T-cell (primary cell): Measurements from ENCODE around the gene RNASE8. TPM values are rescaled to one million over a fixed set of nuclear protein-coding genes. Genes with fewer than 3 reads are reported as not detected.
"Not testable (repeated sequence)": the region's sequence is repeated elsewhere in the genome, so short reads cannot be mapped to it uniquely, and the experiment has no call there.

Experiments
- ATAC-seq, 4 experiments: fragments of 200-7000 bp in 3 of 4; fragments of 150-1000 bp in 1 of 4; cut with Tn5 transposase; replicated peaks in 1 of 4; 1 replicate in 3 of 4; 2 replicates in 1 of 4; pipeline ENCODE4 v1.10.0; 2021; ENCODE audit warnings: moderate library complexity in 3 of 4, mild to moderate bottlenecking in 2 of 4, moderate number of reproducible peaks in 1 of 4
- CTCF ChIA-PET, 2 donors: fragments of 300-600 bp; sonication (Branson Sonifier 250); formaldehyde crosslinking; loops; one replicate each; lab custom pipeline; 2022; ENCODE audit warnings: antibody characterized with exemption in 2 of 2; lab: Charles Lee
- POLR2A ChIA-PET, 2 donors: fragments of 300-600 bp; sonication (Branson Sonifier 250); formaldehyde crosslinking; loops; one replicate each; lab custom pipeline; 2022; ENCODE audit warnings: antibody characterized with exemption in 2 of 2; lab: Charles Lee
- DNase-seq, 35 experiments: peaks; one replicate each; pipeline versions ENCODE4 v3.0.0 to v3.0.0-alpha.2; 2013 to 2023
- H3K27ac ChIP-seq: one replicate; pipeline ENCODE4 v1.5.1; 2013; ENCODE audit warnings: low read length
- H3K27me3 ChIP-seq, 2 experiments: replicated peaks in 1 of 2; 1 replicate in 1 of 2; 2 replicates in 1 of 2; pipeline versions ENCODE4 v1.6.1 to v1.7.0; 2013; ENCODE audit warnings: low read length in 1 of 2, mixed read lengths in 1 of 2; ENCODE audit not compliant: control insufficient read depth in 2 of 2, insufficient read depth in 2 of 2; ENCODE audit errors: extremely low read depth in 1 of 2
- H3K36me3 ChIP-seq, 2 donors: 1 replicate in 1 of 2; 2 replicates in 1 of 2; pipeline versions ENCODE4 v1.6.1 to v1.7.0; 2013; ENCODE audit warnings: low read length in 1 of 2; ENCODE audit not compliant: control insufficient read depth in 2 of 2, insufficient read depth in 1 of 2; ENCODE audit errors: extremely low read depth in 1 of 2
- H3K4me1 ChIP-seq, 2 experiments: 1 replicate in 1 of 2; 2 replicates in 1 of 2; pipeline versions ENCODE4 v1.6.1 to v1.7.0; 2013; ENCODE audit warnings: low read length in 2 of 2, mixed read lengths in 1 of 2; ENCODE audit not compliant: insufficient read depth in 2 of 2, control insufficient read depth in 1 of 2; ENCODE audit errors: extremely low read depth in 1 of 2
- H3K4me3 ChIP-seq, 2 donors: 1 replicate in 1 of 2; 2 replicates in 1 of 2; pipeline versions ENCODE4 v1.5.1 to v1.7.0; 2013; ENCODE audit warnings: mild to moderate bottlenecking in 2 of 2, low read length in 1 of 2, moderate library complexity in 1 of 2; ENCODE audit not compliant: control insufficient read depth in 1 of 2; ENCODE audit errors: extremely low read depth in 1 of 2
- H3K9me3 ChIP-seq: 2 replicates; pipeline ENCODE4 v1.7.0; 2013
- H3K27ac Mint-ChIP-seq, 2 donors: one replicate each; pipeline ENCODE4 v1.8.0; 2020 to 2021; ENCODE audit warnings: mild to moderate bottlenecking in 2 of 2, mixed read lengths in 2 of 2
- H3K27me3 Mint-ChIP-seq, 2 donors: one replicate each; pipeline ENCODE4 v1.8.0; 2021 to 2022; ENCODE audit warnings: mixed read lengths in 2 of 2
- H3K36me3 Mint-ChIP-seq: one replicate; pipeline ENCODE4 v1.8.0; 2021; ENCODE audit warnings: mixed read lengths
- H3K4me1 Mint-ChIP-seq, 3 donors: one replicate each; pipeline ENCODE4 v1.8.0; 2020 to 2022; ENCODE audit warnings: mixed read lengths in 3 of 3, mild to moderate bottlenecking in 1 of 3
- H3K4me3 Mint-ChIP-seq, 3 donors: one replicate each; pipeline ENCODE4 v1.8.0; 2020 to 2022; ENCODE audit warnings: mild to moderate bottlenecking in 3 of 3, mixed read lengths in 3 of 3, moderate library complexity in 3 of 3
- H3K9me3 Mint-ChIP-seq, 3 donors: one replicate each; pipeline ENCODE4 v1.8.0; 2020 to 2022; ENCODE audit warnings: mixed read lengths in 3 of 3
- WGBS: methylation state at CpG from one replicate; pipeline ENCODE4 v1.1.5; 2013; ENCODE audit warnings: missing lambda C conversion rate; ENCODE audit not compliant: insufficient coverage; 5-methylcytosine and 5-hydroxymethylcytosine counted together
- total RNA-seq, 35 experiments: library from RNA in 6 of 35; stranded (reverse) in 6 of 35; fragments of 120-200 nt in 1 of 35; gene quantifications; one replicate each; pipeline versions ENCODE4 v1.2.1 to v1.2.4 and lab custom pipeline; 2013 to 2026

RNASE8 gene
- total RNA-seq, 5 donors from 2014 or later (not counting 1 experiment from before 2014, with no cell fraction given) = not detected

GRCh38 chr14:21038441-21039422 lies 18.9 kb upstream of the RNASE8 start:
- ChIA-PET POLR2A (interaction anchor here (0.6 to 1.3 kb wide), 2 partner anchors 24 to 26 kb away, joined by 4 to 6 read pairs; no protein-coding TSS in a partner anchor), CTCF (interaction anchor here (3.7 to 6.6 kb wide), 2 partner anchors 22 to 23 kb away, joined by 47 to 53 read pairs; no protein-coding TSS in a partner anchor)
- Histone ChIP-seq H3K9me3 (no peaks in the 10 kb centered on the region), H3K36me3 (no peaks in the 10 kb centered on the region), H3K27ac (no peak overlapping the region), H3K4me1 (no peaks in the 10 kb centered on the region), H3K27me3 (peaks cover 0 to 13% of the 10 kb centered on the region in 2 experiments), H3K4me3 (no peak overlapping the region)
- no peak for ATAC-seq
- 87% methylated on average over 4 of the region's 10 CpGs for WGBS
- no peak overlapping the region for H3K27ac Mint-ChIP-seq
- no peaks in the 10 kb centered on the region for H3K36me3 Mint-ChIP-seq
- no peaks in the 10 kb centered on the region for H3K9me3 Mint-ChIP-seq
- H3K4me3 Mint-ChIP-seq = no peak overlapping the region
- H3K4me1 Mint-ChIP-seq = peaks cover 0 to 4% (median 0%) of the 10 kb centered on the region in 3 donors
- no peak for DNase-seq
- H3K27me3 Mint-ChIP-seq = peaks cover 3 to 9% of the 10 kb centered on the region in 2 donors

GRCh38 chr14:21039585-21040369 lies 17.8 kb upstream of the RNASE8 start:
- peak; percentile 67 to 81 (median 76) for ATAC-seq
- H3K4me1 Mint-ChIP-seq = peaks cover 8 to 13% (median 8%) of the 10 kb centered on the region in 3 donors
- H3K27me3 ChIP-seq = peaks cover 0 to 12% of the 10 kb centered on the region in 2 experiments
- WGBS = 64% methylated on average over 4 of the region's 8 CpGs
- H3K4me3 ChIP-seq = no peak overlapping the region
- peak in 12 of 35 experiments; percentile 6 to 68 (median 16) for DNase-seq
- POLR2A ChIA-PET = interaction anchor here in 1 of 2 donors (1.3 kb wide), 1 partner anchor 25 kb away, joined by 4 read pairs; no protein-coding TSS in a partner anchor
- peak overlapping the region in 1 of 2 donors; percentile 22 for H3K27ac Mint-ChIP-seq
- no peak overlapping the region for H3K27ac ChIP-seq
- no peaks in the 10 kb centered on the region for H3K36me3 ChIP-seq
- H3K27me3 Mint-ChIP-seq = peaks cover 5 to 13% of the 10 kb centered on the region in 2 donors
- no peaks in the 10 kb centered on the region for H3K36me3 Mint-ChIP-seq
- H3K9me3 Mint-ChIP-seq = no peaks in the 10 kb centered on the region
- no peaks in the 10 kb centered on the region for H3K9me3 ChIP-seq
- H3K4me3 Mint-ChIP-seq = no peak overlapping the region
- CTCF ChIA-PET = interaction anchor here (0.8 to 6.6 kb wide), 6 partner anchors 23 to 65 kb away, joined by 3 to 53 read pairs (median 5); no protein-coding TSS in a partner anchor
- peaks cover 0 to 8% of the 10 kb centered on the region in 2 experiments for H3K4me1 ChIP-seq

GRCh38 chr14:21040370-21040925 lies 17.2 kb upstream of the RNASE8 start:
- H3K27ac ChIP-seq = no peak overlapping the region
- no peak for DNase-seq
- H3K4me1 ChIP-seq = peaks cover 0 to 8% of the 10 kb centered on the region in 2 experiments
- CTCF ChIA-PET = interaction anchor here (0.8 to 6.6 kb wide), 7 partner anchors 24 to 182 kb away, joined by 3 to 53 read pairs (median 4); no protein-coding TSS in a partner anchor
- Mint-ChIP-seq H3K27me3 (peaks cover 8 to 20% of the 10 kb centered on the region in 2 donors), H3K9me3 (no peaks in the 10 kb centered on the region), H3K36me3 (no peaks in the 10 kb centered on the region), H3K4me3 (no peak overlapping the region), H3K27ac (peak overlapping the region in 1 of 2 donors; percentile 22), H3K4me1 (peaks cover 9 to 16% (median 10%) of the 10 kb centered on the region in 3 donors)
- POLR2A ChIA-PET = no interaction called here
- peaks cover 0 to 12% of the 10 kb centered on the region in 2 experiments for H3K27me3 ChIP-seq
- no peaks in the 10 kb centered on the region for H3K9me3 ChIP-seq
- no peak for ATAC-seq
- WGBS = 91% methylated on average over 7 of the region's 8 CpGs
- H3K36me3 ChIP-seq = no peaks in the 10 kb centered on the region
- no peak overlapping the region for H3K4me3 ChIP-seq

- H3K9me3 Mint-ChIP-seq, H3K4me3 Mint-ChIP-seq, POLR2A ChIA-PET, H3K36me3 ChIP-seq, H3K27ac ChIP-seq, ATAC-seq, H3K4me1 ChIP-seq, H3K27ac Mint-ChIP-seq, H3K36me3 Mint-ChIP-seq, H3K9me3 ChIP-seq, DNase-seq, H3K4me3 ChIP-seq: not testable (repeated sequence)
- H3K27me3 Mint-ChIP-seq = peaks cover 8 to 22% of the 10 kb centered on the region in 2 donors
- H3K4me1 Mint-ChIP-seq = peaks cover 9 to 16% (median 10%) of the 10 kb centered on the region in 3 donors
- 50% methylated on average over 2 of the region's 3 CpGs for WGBS
- peaks cover 0 to 12% of the 10 kb centered on the region in 2 experiments for H3K27me3 ChIP-seq
- CTCF ChIA-PET = interaction anchor here (0.8 to 6.6 kb wide), 6 partner anchors 25 to 183 kb away, joined by 3 to 53 read pairs (median 5); no protein-coding TSS in a partner anchor
Measured at GRCh38 chr14:21040941-21041340, 16.7 kb upstream of the RNASE8 start.

GRCh38 chr14:21041676-21042433 lies 15.8 kb upstream of the RNASE8 start, which contains the start of gene RNASE7:
RNASE7 (plus strand) TSS chr14:21042362; CDS start chr14:21042993, 631 bp downstream.
- Histone ChIP-seq H3K9me3 (no peaks in the 10 kb centered on the region), H3K27ac (no peak within 1 kb of the TSS), H3K4me1 (peaks cover 0 to 8% of the 10 kb centered on the region in 2 experiments), H3K27me3 (peaks cover 0 to 8% of the 10 kb centered on the region in 2 experiments), H3K36me3 (no peaks in the 10 kb centered on the region), H3K4me3 (no peak within 1 kb of the TSS)
- H3K27me3 Mint-ChIP-seq = peaks cover 8 to 22% of the 10 kb centered on the region in 2 donors
- H3K4me3 Mint-ChIP-seq = no peak within 1 kb of the TSS
- peaks cover 9 to 16% (median 10%) of the 10 kb centered on the region in 3 donors for H3K4me1 Mint-ChIP-seq
- no peak for DNase-seq
- no peaks in the 10 kb centered on the region for H3K36me3 Mint-ChIP-seq
- H3K9me3 Mint-ChIP-seq = no peaks in the 10 kb centered on the region
- 85% methylated on average over 4 of the region's 11 CpGs for WGBS
- CTCF ChIA-PET = interaction anchor here (1.2 to 6.6 kb wide), 4 partner anchors 26 to 183 kb away, joined by 4 to 53 read pairs (median 26); no protein-coding TSS in a partner anchor
- POLR2A ChIA-PET = no interaction called here
- no peak for ATAC-seq
- peak within 1 kb of the TSS in 1 of 2 donors; percentile 35 for H3K27ac Mint-ChIP-seq
